Loucy (cell line): ENCODE measurements around the gene RERE.

Experiments
- H2AFZ ChIP-seq: fragments of 200-600 bp; sonication (generic); 2 replicates; pipeline ENCODE4 v1.6.0; 2016; ENCODE audit warnings: antibody characterized with exemption, mild to moderate bottlenecking, low read length, moderate library complexity
- H3F3A ChIP-seq: fragments of 200-600 bp; 2 replicates; pipeline ENCODE4 v1.6.0; 2016; ENCODE audit warnings: antibody characterized with exemption, low read depth, mild to moderate bottlenecking
- H3K27me3 ChIP-seq: fragments of 200-600 bp; sonication (generic); 2 replicates; pipeline ENCODE4 v1.6.1; 2014; ENCODE audit warnings: low read length, mild to moderate bottlenecking; ENCODE audit not compliant: insufficient read depth, poor library complexity, severe bottlenecking
- H3K36me3 ChIP-seq: fragments of 200-600 bp; sonication (generic); 2 replicates; pipeline ENCODE4 v1.6.1; 2016; ENCODE audit warnings: low read length; ENCODE audit not compliant: insufficient read depth
- H3K4me1 ChIP-seq: fragments of 200-600 bp; sonication (generic); 2 replicates; pipeline ENCODE4 v1.5.1; 2014; ENCODE audit warnings: low read length, mild to moderate bottlenecking; ENCODE audit not compliant: insufficient read depth, poor library complexity, severe bottlenecking
- H3K4me2 ChIP-seq: fragments of 200-600 bp; sonication (generic); 2 replicates; pipeline ENCODE4 v1.6.0; 2014; ENCODE audit warnings: antibody characterized with exemption, low read length, low read depth, mild to moderate bottlenecking; ENCODE audit not compliant: poor library complexity, severe bottlenecking
- H3K4me3 ChIP-seq: fragments of 200-600 bp; sonication (generic); 2 replicates; pipeline ENCODE4 v1.5.1; 2014; ENCODE audit warnings: low read length, mild to moderate bottlenecking, mixed read lengths; ENCODE audit not compliant: poor library complexity, severe bottlenecking
- H3K79me2 ChIP-seq: fragments of 200-600 bp; sonication (generic); 2 replicates; pipeline ENCODE4 v1.6.1; 2014; ENCODE audit warnings: low read length; ENCODE audit not compliant: insufficient read depth
- H3K9ac ChIP-seq: fragments of 200-600 bp; sonication (generic); 2 replicates; pipeline ENCODE4 v1.6.0; 2014; ENCODE audit warnings: mild to moderate bottlenecking, low read depth, low read length, moderate library complexity; ENCODE audit not compliant: poor library complexity, severe bottlenecking
- H3K9me2 ChIP-seq: fragments of 200-600 bp; sonication (generic); replicated peaks from 2 replicates; pipeline ENCODE4 v1.6.1; 2016; ENCODE audit warnings: low read depth, low read length, mixed read lengths
- H3K9me3 ChIP-seq: fragments of 200-600 bp; sonication (generic); 2 replicates; pipeline ENCODE4 v1.6.1; 2014; ENCODE audit warnings: mild to moderate bottlenecking, antibody characterized with exemption, low read length, low read depth; ENCODE audit not compliant: insufficient read depth
- H4K20me1 ChIP-seq: fragments of 200-600 bp; sonication (generic); 2 replicates; pipeline ENCODE4 v1.6.0; 2014; ENCODE audit warnings: antibody characterized with exemption, low read length, mild to moderate bottlenecking; ENCODE audit not compliant: insufficient read depth, poor library complexity, severe bottlenecking
- CTCF ChIP-seq: fragments of 200-600 bp; sonication (generic); conservative IDR thresholded peaks from 2 replicates; pipeline ENCODE4 v1.5.1; 2014; ENCODE audit warnings: mild to moderate bottlenecking, antibody characterized with exemption, low read length
- EZH2phosphoT487 ChIP-seq: fragments of 200-600 bp; IDR thresholded peaks from 2 replicates; pipeline ENCODE4 v1.6.1; 2018; ENCODE audit warnings: antibody characterized with exemption, mild to moderate bottlenecking, moderate library complexity, borderline replicate concordance

The RERE gene

GRCh38 chr1:8486047-8486446 is 331.4 kb downstream of the RERE start:
- Histone ChIP-seq H3K9ac (no peak overlapping the region), H3K27me3 (no peaks in the 10 kb centered on the region), H3K4me3 (no peak overlapping the region), H3K9me3 (no peaks in the 10 kb centered on the region), H3K79me2 (no peaks in the 10 kb centered on the region; the same call in 1 of the 2 replicates), H2AFZ (no peak overlapping the region), H3F3A (no peaks in the 10 kb centered on the region), H3K4me1 (no peaks in the 10 kb centered on the region), H3K9me2 (no peaks in the 10 kb centered on the region), H4K20me1 (no peaks in the 10 kb centered on the region), H3K4me2 (no peak overlapping the region), H3K36me3 (peaks cover 4% of the 10 kb centered on the region; the same call in 1 of the 2 replicates)
- TF ChIP-seq CTCF (no peak), EZH2phosphoT487 (no peak)

- no peaks in the 10 kb centered on the region for H3K9me3 ChIP-seq
- H4K20me1 ChIP-seq = no peaks in the 10 kb centered on the region
- no peaks in the 10 kb centered on the region for H3K27me3 ChIP-seq
- no peaks in the 10 kb centered on the region for H3K4me1 ChIP-seq
- H2AFZ ChIP-seq = no peak overlapping the region
- TF ChIP-seq EZH2phosphoT487 (no peak), CTCF (no peak)
- no peak overlapping the region for H3K4me3 ChIP-seq
- no peaks in the 10 kb centered on the region for H3F3A ChIP-seq
- H3K9me2 ChIP-seq = no peaks in the 10 kb centered on the region
- H3K9ac ChIP-seq = no peak overlapping the region
- no peak overlapping the region for H3K4me2 ChIP-seq
- peaks cover 4% of the 10 kb centered on the region; the same call in 1 of the 2 replicates for H3K36me3 ChIP-seq
- H3K79me2 ChIP-seq = no peaks in the 10 kb centered on the region; the same call in 1 of the 2 replicates
Observed at GRCh38 chr1:8483586-8483985, 333.9 kb downstream of the RERE start.

- Histone ChIP-seq H3K4me3 (no peak overlapping the region), H3K4me1 (no peaks in the 10 kb centered on the region), H2AFZ (no peak overlapping the region), H3K9ac (no peak overlapping the region), H3K27me3 (no peaks in the 10 kb centered on the region), H3K9me2 (no peaks in the 10 kb centered on the region), H3K79me2 (no peaks in the 10 kb centered on the region; the same call in 1 of the 2 replicates), H3K4me2 (no peak overlapping the region), H3K9me3 (no peaks in the 10 kb centered on the region), H3K36me3 (peaks cover 4% of the 10 kb centered on the region; the same call in 1 of the 2 replicates), H4K20me1 (no peaks in the 10 kb centered on the region), H3F3A (no peaks in the 10 kb centered on the region)
- no peak for TF ChIP-seq CTCF
Observed at GRCh38 chr1:8482979-8483381, 334.5 kb downstream of the RERE start.
